Liver (tissue), 9 donors: ENCODE data around the gene BABAM1. TPM values are rescaled to one million over a fixed set of nuclear protein-coding genes. Genes with fewer than 3 reads are reported as not detected.

Experiments
- DNase-seq: peaks from one replicate; pipeline ENCODE4 v3.0.0-alpha.2; 2017; ENCODE audit warnings: low spot score
- H3K27ac ChIP-seq, 2 donors: one replicate each; pipeline ENCODE4 v1.7.0; 2013; ENCODE audit warnings: inconsistent platforms in 2 of 2, low read length in 2 of 2, control low read depth in 1 of 2, low read depth in 1 of 2, mild to moderate bottlenecking in 1 of 2
- H3K27me3 ChIP-seq, 4 donors: one replicate each; pipeline versions ENCODE4 v1.6.1 to v1.7.0; 2013; ENCODE audit warnings: low read length in 3 of 4, inconsistent platforms in 1 of 4, mild to moderate bottlenecking in 1 of 4, moderate library complexity in 1 of 4; ENCODE audit not compliant: control insufficient read depth in 4 of 4, insufficient read depth in 4 of 4
- H3K36me3 ChIP-seq, 4 donors: one replicate each; pipeline versions ENCODE4 v1.6.1 to v1.7.0; 2013; ENCODE audit warnings: low read length in 3 of 4, mild to moderate bottlenecking in 3 of 4, low read depth in 1 of 4, moderate library complexity in 1 of 4; ENCODE audit not compliant: control insufficient read depth in 4 of 4, insufficient read depth in 3 of 4
- H3K4me1 ChIP-seq, 4 donors: one replicate each; pipeline versions ENCODE4 v1.6.1 to v1.7.0; 2013; ENCODE audit warnings: low read length in 3 of 4, mild to moderate bottlenecking in 3 of 4, moderate library complexity in 1 of 4; ENCODE audit not compliant: control insufficient read depth in 4 of 4, insufficient read depth in 4 of 4
- H3K4me3 ChIP-seq, 3 donors: one replicate each; pipeline versions ENCODE4 v1.6.1 to v1.7.0; 2013; ENCODE audit warnings: low read length in 3 of 3, control low read depth in 1 of 3, low read depth in 1 of 3, mild to moderate bottlenecking in 1 of 3
- H3K9ac ChIP-seq, 2 donors: one replicate each; pipeline ENCODE4 v1.7.0; 2013; ENCODE audit warnings: low read length in 2 of 2, mild to moderate bottlenecking in 2 of 2, moderate library complexity in 2 of 2, control low read depth in 1 of 2, low read depth in 1 of 2
- H3K9me3 ChIP-seq, 4 donors: one replicate each; pipeline versions ENCODE4 v1.6.1 to v1.7.0; 2013; ENCODE audit warnings: low read length in 3 of 4; ENCODE audit not compliant: control insufficient read depth in 4 of 4
- ATF3 ChIP-seq: IDR thresholded peaks from 2 replicates; pipeline ENCODE4 v1.6.1; 2016; ENCODE audit warnings: antibody characterized with exemption
- CTCF ChIP-seq: fragments of 150-350 bp; IDR thresholded peaks from 2 replicates; pipeline ENCODE4 v1.5.1; 2017; ENCODE audit warnings: improper control_type of control experiment, low read depth, low read length; ENCODE audit not compliant: missing input control
- EGR1 ChIP-seq, 2 donors: IDR thresholded peaks; 2 replicates each; pipeline ENCODE4 v1.6.1; 2016 to 2018; ENCODE audit warnings: antibody characterized with exemption in 2 of 2, low read depth in 2 of 2
- FOXA1 ChIP-seq: IDR thresholded peaks from 2 replicates; pipeline ENCODE4 v1.6.1; 2016; ENCODE audit warnings: antibody characterized with exemption
- FOXA2 ChIP-seq: IDR thresholded peaks from 2 replicates; pipeline ENCODE4 v1.6.1; 2016; ENCODE audit warnings: antibody characterized with exemption
- GABPA ChIP-seq, 2 donors: IDR thresholded peaks in 1 of 2; conservative IDR thresholded peaks in 1 of 2; 2 replicates each; pipeline ENCODE4 v1.6.1; 2016; ENCODE audit warnings: antibody characterized with exemption in 2 of 2, mild to moderate bottlenecking in 1 of 2, moderate library complexity in 1 of 2
- HNF4A ChIP-seq, 2 donors: conservative IDR thresholded peaks; 2 replicates each; pipeline ENCODE4 v1.6.1; 2016; ENCODE audit warnings: antibody characterized with exemption in 2 of 2, mild to moderate bottlenecking in 2 of 2
- HNF4G ChIP-seq: IDR thresholded peaks from 2 replicates; pipeline ENCODE4 v1.6.1; 2016; ENCODE audit warnings: antibody characterized with exemption
- JUND ChIP-seq, 2 donors: IDR thresholded peaks; 2 replicates each; pipeline ENCODE4 v1.6.1; 2016; ENCODE audit warnings: antibody characterized with exemption in 2 of 2
- MAX ChIP-seq: IDR thresholded peaks from 2 replicates; pipeline ENCODE4 v1.6.1; 2016; ENCODE audit warnings: antibody characterized with exemption
- NR2F2 ChIP-seq: IDR thresholded peaks from 2 replicates; pipeline ENCODE4 v1.6.1; 2016; ENCODE audit warnings: antibody characterized with exemption
- RAD21 ChIP-seq, 2 donors: IDR thresholded peaks; 2 replicates each; pipeline ENCODE4 v1.6.1; 2016; ENCODE audit warnings: antibody characterized with exemption in 2 of 2, mild to moderate bottlenecking in 2 of 2
- REST ChIP-seq: IDR thresholded peaks from 2 replicates; pipeline ENCODE4 v1.6.1; 2016; ENCODE audit warnings: antibody characterized with exemption, mild to moderate bottlenecking
- RXRA ChIP-seq, 2 donors: IDR thresholded peaks; 2 replicates each; pipeline ENCODE4 v1.6.1; 2017 to 2018; ENCODE audit warnings: antibody characterized with exemption in 2 of 2, mild to moderate bottlenecking in 1 of 2
- SP1 ChIP-seq: IDR thresholded peaks from 2 replicates; pipeline ENCODE4 v1.6.1; 2018; ENCODE audit warnings: antibody characterized with exemption, mild to moderate bottlenecking
- TAF1 ChIP-seq: conservative IDR thresholded peaks from 2 replicates; pipeline ENCODE4 v1.6.1; 2016; ENCODE audit warnings: antibody characterized with exemption, mild to moderate bottlenecking
- YY1 ChIP-seq: IDR thresholded peaks from 2 replicates; pipeline ENCODE4 v1.6.1; 2016; ENCODE audit warnings: antibody characterized with exemption, mild to moderate bottlenecking
- ZBTB33 ChIP-seq: IDR thresholded peaks from 2 replicates; pipeline ENCODE4 v1.6.1; 2016; ENCODE audit warnings: antibody characterized with exemption
- WGBS: extraction: QIAGEN DNeasy Blood & Tissue Kit; methylation state at CpG from one replicate; pipeline ENCODE4 v1.1.7; 2013; 5-methylcytosine and 5-hydroxymethylcytosine counted together
- polyA plus RNA-seq, 2 donors: library from polyadenylated mRNA; stranded (reverse) in 1 of 2; unstranded in 1 of 2; fragments of 200-250 nt in 1 of 2; fragments of >200 nt in 1 of 2; fragmentation: Nextera tagmentation in 1 of 2; extraction: Ambion mirVana in 1 of 2; gene quantifications; one replicate each; pipeline versions ENCODE4 v1.2.1 to v1.2.3, GENCODE V29; 2013 to 2015
- total RNA-seq, 2 donors: library from RNA; depleted of rRNA; stranded (reverse); fragments of >200 nt; gene quantifications; one replicate each; pipeline ENCODE4 v1.2.3, GENCODE V29; 2014
- donor health status: healthy.
- donor health status: healthy.
- donor health status: healthy.
- donor health status: healthy.
- donor health status: healthy.

BABAM1 gene
- total and polyA plus RNA-seq, 4 donors, result 29.3 to 47.0 (median 33.5) TPM

- H3K4me3 ChIP-seq, result no peak overlapping the region
- no peaks in the 10 kb centered on the region for H3K9me3 ChIP-seq
- peaks cover 7 to 16% (median 13%) of the 10 kb centered on the region in 4 donors for H3K36me3 ChIP-seq
- H3K27ac ChIP-seq, result peak overlapping the region; percentile 41 to 46
- H3K27me3 ChIP-seq, result no peaks in the 10 kb centered on the region
- TF ChIP-seq FOXA1 (no peak), NR2F2 (no peak), EGR1 (IDR thresholded peaks at IDR 0.05; ENCODE audit: low read depth in 2 of 2) (no peak), HNF4G (no peak), ATF3 (no peak), MAX (no peak), TAF1 (no peak), GABPA (IDR thresholded peaks at IDR 0.05 in 1 of 2, conservative IDR thresholded peaks at IDR 0.05 in 1 of 2) (no peak), RXRA (IDR thresholded peaks at IDR 0.05) (no peak), HNF4A (conservative IDR thresholded peaks at IDR 0.05) (no peak), JUND (IDR thresholded peaks at IDR 0.05) (no peak), CTCF (no peak), FOXA2 (no peak), RAD21 (IDR thresholded peaks at IDR 0.05) (no peak), YY1 (no peak), REST (no peak), SP1 (no peak), ZBTB33 (no peak)
- no peak for DNase-seq
- WGBS, result 65% methylated on average over 18 of the region's 18 CpGs
- no peak overlapping the region for H3K9ac ChIP-seq
- peaks cover 25 to 67% (median 52%) of the 10 kb centered on the region in 4 donors for H3K4me1 ChIP-seq
Measured at GRCh38 chr19:17236811-17237543, 30.3 kb upstream of the BABAM1 start.
